ENCODE results near the gene SCAF1.

SCAF1 gene

GRCh38 chr19:49637821-49638738 lies 3.9 kb upstream of the SCAF1 start:
- WGBS (ENCODE audit: insufficient coverage), result 14% methylated on average over 16 of the region's 19 CpGs
- Histone ChIP-seq H3K27me3 (replicated peaks in 2 of 5; ENCODE audit: control insufficient read depth in 4 of 5, insufficient read depth in 5 of 5, low read length in 4 of 5) (no peaks in the 10 kb centered on the region), H3K4me1 (ENCODE audit: control extremely low read depth in 1 of 4, control insufficient read depth in 4 of 4, insufficient read depth in 4 of 4, low read length in 3 of 4) (peaks cover 8 to 37% (median 34%) of the 10 kb centered on the region in 4 experiments), H3K9me3 (ENCODE audit: control extremely low read depth in 1 of 5, control insufficient read depth in 4 of 5, insufficient read depth in 2 of 5, low read depth in 1 of 5, low read length in 4 of 5) (no peaks in the 10 kb centered on the region), H3K4me3 (ENCODE audit: control insufficient read depth in 1 of 7, extremely low read depth in 1 of 7, insufficient read depth in 4 of 7, low read depth in 2 of 7, low read length in 6 of 7) (peak overlapping the region in 3 of 7 experiments; percentile 38 to 50 (median 39)), H3K27ac (ENCODE audit: insufficient read depth in 1 of 2, low read depth in 1 of 2, low read length in 2 of 2, poor library complexity in 1 of 2, severe bottlenecking in 2 of 2) (peak overlapping the region in 1 of 2 experiments; percentile 4), H3K36me3 (ENCODE audit: control insufficient read depth in 4 of 4, insufficient read depth in 4 of 4, low read length in 3 of 4) (no peaks in the 10 kb centered on the region)
- no peak for DNase-seq
- CTCF ChIA-PET, result interaction anchor here (0.6 to 2.1 kb wide), 2 partner anchors 34 to 1058 kb away, joined by 4 to 6 read pairs; no protein-coding TSS in a partner anchor
- POLR2A ChIA-PET, result no interaction called here

GRCh38 chr19:49639401-49640112 lies 2.5 kb upstream of the SCAF1 start:
- H3K4me3 ChIP-seq (ENCODE audit: control insufficient read depth in 1 of 7, extremely low read depth in 1 of 7, insufficient read depth in 4 of 7, low read depth in 2 of 7, low read length in 6 of 7), result peak overlapping the region; percentile 43 to 94 (median 52)
- no peak overlapping the region for H3K27ac ChIP-seq (ENCODE audit: insufficient read depth in 1 of 2, low read depth in 1 of 2, low read length in 2 of 2, poor library complexity in 1 of 2, severe bottlenecking in 2 of 2)
- POLR2A ChIA-PET, result interaction anchor here (0.5 to 3.2 kb wide), 4 partner anchors 26 to 1421 kb away, joined by 4 to 28 read pairs (median 5); partner anchors contain the start of genes BCL2L12, IRF3 and PRR12
- H3K27me3 ChIP-seq (replicated peaks in 2 of 5; ENCODE audit: control insufficient read depth in 4 of 5, insufficient read depth in 5 of 5, low read length in 4 of 5), result no peaks in the 10 kb centered on the region
- H3K36me3 ChIP-seq (ENCODE audit: control insufficient read depth in 4 of 4, insufficient read depth in 4 of 4, low read length in 3 of 4), result peaks cover 0 to 5% (median under 1%) of the 10 kb centered on the region in 4 experiments
- H3K9me3 ChIP-seq (ENCODE audit: control extremely low read depth in 1 of 5, control insufficient read depth in 4 of 5, insufficient read depth in 2 of 5, low read depth in 1 of 5, low read length in 4 of 5), result no peaks in the 10 kb centered on the region
- WGBS (ENCODE audit: insufficient coverage), result 2% methylated on average over 19 of the region's 31 CpGs
- CTCF ChIA-PET, result interaction anchor here (1.0 to 2.1 kb wide), 6 partner anchors 29 to 65 kb away, joined by 3 to 9 read pairs (median 4); no protein-coding TSS in a partner anchor
- peaks cover 12 to 43% (median 41%) of the 10 kb centered on the region in 4 experiments for H3K4me1 ChIP-seq (ENCODE audit: control extremely low read depth in 1 of 4, control insufficient read depth in 4 of 4, insufficient read depth in 4 of 4, low read length in 3 of 4)
- peak in 1 of 3 donors; percentile 13 for DNase-seq

- Histone ChIP-seq H3K27me3 (replicated peaks in 2 of 5; ENCODE audit: control insufficient read depth in 4 of 5, insufficient read depth in 5 of 5, low read length in 4 of 5) (no peaks in the 10 kb centered on the region), H3K36me3 (ENCODE audit: control insufficient read depth in 4 of 4, insufficient read depth in 4 of 4, low read length in 3 of 4) (peaks cover 0 to 11% (median 3%) of the 10 kb centered on the region in 4 experiments), H3K4me1 (ENCODE audit: control extremely low read depth in 1 of 4, control insufficient read depth in 4 of 4, insufficient read depth in 4 of 4, low read length in 3 of 4) (peaks cover 12 to 43% (median 41%) of the 10 kb centered on the region in 4 experiments), H3K4me3 (ENCODE audit: control insufficient read depth in 1 of 7, extremely low read depth in 1 of 7, insufficient read depth in 4 of 7, low read depth in 2 of 7, low read length in 6 of 7) (peak within 1 kb of the TSS; percentile 81 to 99 (median 94)), H3K9me3 (ENCODE audit: control extremely low read depth in 1 of 5, control insufficient read depth in 4 of 5, insufficient read depth in 2 of 5, low read depth in 1 of 5, low read length in 4 of 5) (no peaks in the 10 kb centered on the region), H3K27ac (ENCODE audit: insufficient read depth in 1 of 2, low read depth in 1 of 2, low read length in 2 of 2, poor library complexity in 1 of 2, severe bottlenecking in 2 of 2) (peak within 1 kb of the TSS; percentile 94 to 99)
- peak; percentile 100 for DNase-seq
- POLR2A ChIA-PET, result interaction anchor here (0.5 to 3.2 kb wide), 9 partner anchors 25 to 1422 kb away, joined by 3 to 28 read pairs (median 4); partner anchors contain the start of genes BCL2L12, IRF3, NOSIP and PRR12
- CTCF ChIA-PET, result interaction anchor here (1.0 to 1.5 kb wide), 6 partner anchors 28 to 66 kb away, joined by 3 to 9 read pairs (median 4); no protein-coding TSS in a partner anchor
- WGBS (ENCODE audit: insufficient coverage), result under 1% methylated on average over 51 of the region's 51 CpGs
Measured at GRCh38 chr19:49640113-49640898, 1.7 kb upstream of the SCAF1 start, which contains the start of gene RRAS. Gene RRAS (minus strand): TSS chr19:49640143. CDS start chr19:49640098, 45 bp downstream.

GRCh38 chr19:49642492-49643035 lies 555 bp downstream of the SCAF1 start:
- H3K4me3 ChIP-seq (ENCODE audit: control insufficient read depth in 1 of 7, extremely low read depth in 1 of 7, insufficient read depth in 4 of 7, low read depth in 2 of 7, low read length in 6 of 7), result peak overlapping the region; percentile 91 to 99 (median 95)
- DNase-seq, result peak in 1 of 3 donors; percentile 26
- H3K27ac ChIP-seq (ENCODE audit: insufficient read depth in 1 of 2, low read depth in 1 of 2, low read length in 2 of 2, poor library complexity in 1 of 2, severe bottlenecking in 2 of 2), result peak overlapping the region; percentile 98 to 99
- ChIA-PET CTCF (interaction anchor here (0.7 to 1.5 kb wide), 4 partner anchors 20 to 36 kb away, joined by 3 to 10 read pairs (median 4); no protein-coding TSS in a partner anchor), POLR2A (interaction anchor here (0.6 to 3.2 kb wide), 5 partner anchors 10 to 51 kb away, joined by 4 to 28 read pairs (median 6); partner anchors contain the start of genes BCL2L12, IRF3 and PRR12)
- H3K9me3 ChIP-seq (ENCODE audit: control extremely low read depth in 1 of 5, control insufficient read depth in 4 of 5, insufficient read depth in 2 of 5, low read depth in 1 of 5, low read length in 4 of 5), result no peaks in the 10 kb centered on the region
- H3K36me3 ChIP-seq (ENCODE audit: control insufficient read depth in 4 of 4, insufficient read depth in 4 of 4, low read length in 3 of 4), result peaks cover 10 to 33% (median 20%) of the 10 kb centered on the region in 4 experiments
- WGBS (ENCODE audit: insufficient coverage), result 15% methylated on average over 5 of the region's 5 CpGs
- no peaks in the 10 kb centered on the region for H3K27me3 ChIP-seq (replicated peaks in 2 of 5; ENCODE audit: control insufficient read depth in 4 of 5, insufficient read depth in 5 of 5, low read length in 4 of 5)
- peaks cover 12 to 43% (median 41%) of the 10 kb centered on the region in 4 experiments for H3K4me1 ChIP-seq (ENCODE audit: control extremely low read depth in 1 of 4, control insufficient read depth in 4 of 4, insufficient read depth in 4 of 4, low read length in 3 of 4)

- Histone ChIP-seq H3K36me3 (ENCODE audit: control insufficient read depth in 4 of 4, insufficient read depth in 4 of 4, low read length in 3 of 4) (peaks cover 10 to 33% (median 22%) of the 10 kb centered on the region in 4 experiments), H3K4me3 (ENCODE audit: control insufficient read depth in 1 of 7, extremely low read depth in 1 of 7, insufficient read depth in 4 of 7, low read depth in 2 of 7, low read length in 6 of 7) (peak overlapping the region in 2 of 7 experiments; percentile 93 to 99), H3K4me1 (ENCODE audit: control extremely low read depth in 1 of 4, control insufficient read depth in 4 of 4, insufficient read depth in 4 of 4, low read length in 3 of 4) (peaks cover 12 to 34% (median 33%) of the 10 kb centered on the region in 4 experiments), H3K9me3 (ENCODE audit: control extremely low read depth in 1 of 5, control insufficient read depth in 4 of 5, insufficient read depth in 2 of 5, low read depth in 1 of 5, low read length in 4 of 5) (no peaks in the 10 kb centered on the region), H3K27ac (ENCODE audit: insufficient read depth in 1 of 2, low read depth in 1 of 2, low read length in 2 of 2, poor library complexity in 1 of 2, severe bottlenecking in 2 of 2) (peak overlapping the region in 1 of 2 experiments; percentile 99), H3K27me3 (replicated peaks in 2 of 5; ENCODE audit: control insufficient read depth in 4 of 5, insufficient read depth in 5 of 5, low read length in 4 of 5) (no peaks in the 10 kb centered on the region)
- no peak for DNase-seq
- 100% methylated on average over 1 of the region's 2 CpGs for WGBS (ENCODE audit: insufficient coverage)
- ChIA-PET POLR2A (no interaction called here), CTCF (interaction anchor here (0.7 to 2.1 kb wide), 8 partner anchors 14 to 33 kb away, joined by 3 to 10 read pairs (median 4); partner anchors contain the start of gene PRMT1)
Measured at GRCh38 chr19:49643466-49643865, 1.5 kb downstream of the SCAF1 start.

- WGBS (ENCODE audit: insufficient coverage), result 97% methylated on average over 9 of the region's 11 CpGs
- H3K9me3 ChIP-seq (ENCODE audit: control extremely low read depth in 1 of 5, control insufficient read depth in 4 of 5, insufficient read depth in 2 of 5, low read depth in 1 of 5, low read length in 4 of 5), result no peaks in the 10 kb centered on the region
- peaks cover 10 to 49% (median 35%) of the 10 kb centered on the region in 4 experiments for H3K36me3 ChIP-seq (ENCODE audit: control insufficient read depth in 4 of 4, insufficient read depth in 4 of 4, low read length in 3 of 4)
- H3K4me1 ChIP-seq (ENCODE audit: control extremely low read depth in 1 of 4, control insufficient read depth in 4 of 4, insufficient read depth in 4 of 4, low read length in 3 of 4), result peaks cover 12 to 22% (median 21%) of the 10 kb centered on the region in 4 experiments
- CTCF ChIA-PET, result interaction anchor here (1.0 to 2.1 kb wide), 3 partner anchors 12 to 27 kb away, joined by 4 to 5 read pairs (median 5); no protein-coding TSS in a partner anchor
- H3K27me3 ChIP-seq (replicated peaks in 2 of 5; ENCODE audit: control insufficient read depth in 4 of 5, insufficient read depth in 5 of 5, low read length in 4 of 5), result no peaks in the 10 kb centered on the region
- H3K27ac ChIP-seq (ENCODE audit: insufficient read depth in 1 of 2, low read depth in 1 of 2, low read length in 2 of 2, poor library complexity in 1 of 2, severe bottlenecking in 2 of 2), result no peak overlapping the region
- DNase-seq, result no peak
- POLR2A ChIA-PET, result no interaction called here
- H3K4me3 ChIP-seq (ENCODE audit: control insufficient read depth in 1 of 7, extremely low read depth in 1 of 7, insufficient read depth in 4 of 7, low read depth in 2 of 7, low read length in 6 of 7), result no peak overlapping the region
Measured at GRCh38 chr19:49645592-49645991, 3.6 kb downstream of the SCAF1 start.
